HG03571 (cell line): ENCODE data around the gene PLXDC1.

Experiments
- ATAC-seq: cut with Tn5 transposase; IDR thresholded peaks from one replicate; pipeline ENCODE4 v1.9.1; 2021; ENCODE audit not compliant: unreplicated experiment

The PLXDC1 gene

DNA sequence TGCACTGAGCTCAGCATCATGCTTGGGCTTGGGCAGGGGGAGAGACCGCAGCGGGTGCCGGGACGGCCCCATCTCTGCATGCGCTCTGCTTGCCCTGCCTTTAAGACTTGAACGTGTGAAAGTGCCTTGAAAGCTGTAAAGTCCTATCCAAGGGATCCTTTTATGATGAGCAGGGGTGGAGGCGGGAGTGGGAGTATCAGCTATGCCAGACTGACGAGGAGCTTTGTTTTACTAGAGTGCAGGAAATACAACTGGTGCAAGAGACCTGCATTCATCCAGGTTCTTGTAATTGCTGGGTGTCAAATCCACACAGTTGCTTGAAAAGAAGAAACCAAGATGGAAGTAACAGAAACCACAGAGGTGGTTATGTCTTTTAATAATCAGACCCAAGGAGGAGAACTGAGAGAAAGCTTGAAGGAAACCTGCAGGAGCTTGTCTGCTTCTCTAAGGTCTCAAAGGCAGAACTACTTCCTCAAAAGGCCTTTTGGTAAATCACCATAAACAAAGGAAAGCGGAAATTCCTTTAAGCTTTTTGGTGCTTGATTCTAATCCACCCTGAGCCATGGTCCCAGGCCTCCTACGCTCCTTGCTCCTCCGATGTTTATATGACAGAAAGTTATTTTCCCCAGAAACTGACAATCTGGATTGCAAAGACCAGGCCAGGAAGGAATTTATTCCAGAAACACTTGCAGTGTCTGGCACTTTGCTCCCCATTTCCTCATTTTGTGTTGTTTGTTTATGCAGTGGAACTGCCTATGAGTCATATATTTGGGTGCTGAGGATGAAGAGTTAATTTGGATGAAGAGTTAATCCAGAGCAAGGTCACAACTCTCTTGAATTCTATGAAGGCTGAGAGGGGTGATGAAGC is 132.9 kb downstream of the PLXDC1 start:
- ATAC-seq = no peak

DNA sequence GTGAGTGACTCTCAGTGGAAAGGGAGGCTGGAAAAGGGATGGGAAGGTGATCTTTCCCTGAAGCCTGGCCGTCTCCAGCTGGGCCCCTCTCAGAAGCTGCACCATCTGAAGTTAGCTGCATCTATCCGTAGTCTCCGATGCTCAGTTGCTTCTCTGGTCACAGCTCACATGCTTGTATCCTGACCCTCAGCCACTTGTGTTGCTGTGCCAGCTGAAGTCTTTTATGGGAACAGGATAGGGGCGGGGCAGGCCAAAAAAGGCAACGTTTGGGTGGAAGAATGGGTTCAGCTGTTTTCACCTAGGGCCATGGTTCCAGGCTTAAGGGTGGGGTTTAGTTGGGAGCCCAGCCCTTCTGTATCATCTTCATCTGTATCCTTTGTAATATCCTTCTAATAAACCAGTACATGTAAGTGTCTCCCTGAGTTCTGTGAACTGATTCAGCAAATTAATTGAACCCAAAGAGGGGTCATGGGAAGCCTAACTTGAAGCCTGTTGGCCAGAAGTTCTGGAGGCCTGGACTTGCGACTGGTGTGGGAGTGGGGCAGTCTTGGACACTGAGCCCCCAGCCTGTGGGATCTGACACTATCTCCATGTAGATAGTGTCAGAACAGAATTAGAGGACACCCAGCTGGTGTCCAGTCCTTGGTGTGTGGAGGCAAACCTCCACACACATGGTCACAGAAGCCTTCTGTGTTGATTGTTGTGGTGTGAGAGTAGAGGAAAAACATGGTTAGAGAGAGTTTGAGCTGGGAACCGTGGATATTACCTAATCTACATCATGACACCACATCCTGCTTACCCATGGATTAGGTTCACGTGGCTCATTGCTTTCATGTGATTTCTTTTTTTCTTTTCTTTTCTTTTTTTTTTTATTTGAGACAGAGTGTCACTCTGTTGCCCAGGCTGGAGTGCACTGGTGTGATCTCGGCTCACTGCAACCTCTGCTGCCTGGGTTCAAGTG is 135.0 kb downstream of the PLXDC1 start:
- ATAC-seq = no peak

DNA sequence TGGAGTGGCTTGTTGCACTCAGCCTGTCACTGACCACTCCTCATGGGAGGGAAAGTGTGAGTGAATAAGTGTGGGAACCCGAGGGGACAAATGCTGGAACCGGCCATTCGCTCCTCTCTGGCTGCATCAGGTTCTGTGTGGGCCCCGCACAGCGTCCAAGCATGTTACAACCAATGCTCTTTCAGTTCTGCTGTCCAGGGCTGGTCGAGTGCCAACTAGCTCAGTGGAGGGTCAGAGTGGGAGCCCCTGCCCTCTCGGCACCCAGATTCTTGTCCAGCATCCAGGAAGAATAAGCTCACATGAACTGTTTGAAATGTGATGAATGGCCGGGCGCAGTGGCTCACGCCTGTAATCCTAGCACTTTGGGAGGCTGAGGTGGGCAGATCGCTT is 135.9 kb downstream of the PLXDC1 start:
- no peak for ATAC-seq

GRCh38 chr17:39014795-39015545 is 136.5 kb downstream of the PLXDC1 start:
- ATAC-seq = no peak

GRCh38 chr17:39014044-39014794 is 137.2 kb downstream of the PLXDC1 start:
- ATAC-seq = no peak
